Endothelial cell (in vitro differentiated cells): ENCODE results near the gene CDH23. TPM values are rescaled to one million over a fixed set of nuclear protein-coding genes. Genes with fewer than 3 reads are reported as not detected.

Experiments used
- DNase-seq: peaks from one replicate; pipeline ENCODE4 v3.0.0; 2021; ENCODE audit warnings: low spot score
- H3K27ac Mint-ChIP-seq: one replicate; pipeline ENCODE4 v1.8.0; 2021; ENCODE audit warnings: mixed read lengths, inconsistent platforms; ENCODE audit not compliant: unreplicated experiment
- H3K27me3 Mint-ChIP-seq: one replicate; pipeline ENCODE4 v1.8.0; 2021; ENCODE audit warnings: mild to moderate bottlenecking, moderate library complexity, mixed read lengths, inconsistent platforms; ENCODE audit not compliant: unreplicated experiment
- H3K36me3 Mint-ChIP-seq: one replicate; pipeline ENCODE4 v1.8.0; 2021; ENCODE audit warnings: mild to moderate bottlenecking, low read depth, mixed read lengths, inconsistent platforms; ENCODE audit not compliant: unreplicated experiment
- H3K4me1 Mint-ChIP-seq: one replicate; pipeline ENCODE4 v1.8.0; 2021; ENCODE audit warnings: mild to moderate bottlenecking, mixed read lengths, inconsistent platforms; ENCODE audit not compliant: unreplicated experiment
- H3K4me3 Mint-ChIP-seq: one replicate; pipeline ENCODE4 v1.8.0; 2021; ENCODE audit warnings: mild to moderate bottlenecking, mixed read lengths, inconsistent platforms; ENCODE audit not compliant: unreplicated experiment
- H3K9me3 Mint-ChIP-seq: one replicate; pipeline ENCODE4 v1.8.0; 2021; ENCODE audit warnings: mixed read lengths, inconsistent platforms; ENCODE audit not compliant: unreplicated experiment
- CTCF ChIP-seq: fragments of 200-600 bp; sonication (generic); IDR thresholded peaks from one replicate; pipeline ENCODE4 v1.5.0; 2021; ENCODE audit warnings: antibody characterized with exemption; ENCODE audit not compliant: unreplicated experiment
- total RNA-seq: library from RNA; stranded (reverse); fragmentation: NEBNext Ultra II Directional; extraction: Animal tissue kit (Norgen Biotek cat#: 25700); gene quantifications from one replicate; pipeline ENCODE4 v1.2.1, GENCODE V29; 2021; ENCODE audit not compliant: unreplicated experiment

The CDH23 gene
- total RNA-seq, 1 donor from 2014 or later, result 0.54 TPM

- Mint-ChIP-seq H3K9me3 (no peaks in the 10 kb centered on the region), H3K27ac (no peak overlapping the region), H3K4me1 (no peaks in the 10 kb centered on the region), H3K36me3 (no peaks in the 10 kb centered on the region), H3K4me3 (no peak overlapping the region), H3K27me3 (peaks cover 8% of the 10 kb centered on the region)
- DNase-seq, result no peak
- TF ChIP-seq CTCF, result no peak
Observed at GRCh38 chr10:71641986-71642385, 245.3 kb downstream of the CDH23 start.

GRCh38 chr10:71643904-71644303, 247.2 kb downstream of the CDH23 start:
- no peak for DNase-seq
- no peaks in the 10 kb centered on the region for H3K9me3 Mint-ChIP-seq
- peaks cover 8% of the 10 kb centered on the region for H3K27me3 Mint-ChIP-seq
- H3K4me1 Mint-ChIP-seq, result no peaks in the 10 kb centered on the region
- H3K36me3 Mint-ChIP-seq, result no peaks in the 10 kb centered on the region
- no peak overlapping the region for H3K4me3 Mint-ChIP-seq
- H3K27ac Mint-ChIP-seq, result no peak overlapping the region
- no peak for TF ChIP-seq CTCF

- Mint-ChIP-seq H3K4me3 (no peak overlapping the region), H3K4me1 (no peaks in the 10 kb centered on the region), H3K9me3 (no peaks in the 10 kb centered on the region), H3K27me3 (peaks cover 7% of the 10 kb centered on the region), H3K27ac (no peak overlapping the region), H3K36me3 (no peaks in the 10 kb centered on the region)
- no peak for TF ChIP-seq CTCF
- no peak for DNase-seq
Observed at GRCh38 chr10:71644307-71645180, 247.8 kb downstream of the CDH23 start.

- Mint-ChIP-seq H3K36me3 (no peaks in the 10 kb centered on the region), H3K27ac (no peak overlapping the region), H3K9me3 (no peaks in the 10 kb centered on the region), H3K27me3 (peaks cover 5% of the 10 kb centered on the region), H3K4me3 (no peak overlapping the region), H3K4me1 (no peaks in the 10 kb centered on the region)
- TF ChIP-seq CTCF, result no peak
- DNase-seq, result no peak
Observed at GRCh38 chr10:71645185-71645584, 248.5 kb downstream of the CDH23 start.

- TF ChIP-seq CTCF, result no peak
- Mint-ChIP-seq H3K27me3 (peaks cover 5% of the 10 kb centered on the region), H3K4me3 (no peak overlapping the region), H3K9me3 (no peaks in the 10 kb centered on the region), H3K4me1 (no peaks in the 10 kb centered on the region), H3K36me3 (no peaks in the 10 kb centered on the region), H3K27ac (no peak overlapping the region)
- no peak for DNase-seq
Observed at GRCh38 chr10:71646037-71646436, 249.3 kb downstream of the CDH23 start.
